ENCODE results near the gene NSMF.

The NSMF gene

DNA sequence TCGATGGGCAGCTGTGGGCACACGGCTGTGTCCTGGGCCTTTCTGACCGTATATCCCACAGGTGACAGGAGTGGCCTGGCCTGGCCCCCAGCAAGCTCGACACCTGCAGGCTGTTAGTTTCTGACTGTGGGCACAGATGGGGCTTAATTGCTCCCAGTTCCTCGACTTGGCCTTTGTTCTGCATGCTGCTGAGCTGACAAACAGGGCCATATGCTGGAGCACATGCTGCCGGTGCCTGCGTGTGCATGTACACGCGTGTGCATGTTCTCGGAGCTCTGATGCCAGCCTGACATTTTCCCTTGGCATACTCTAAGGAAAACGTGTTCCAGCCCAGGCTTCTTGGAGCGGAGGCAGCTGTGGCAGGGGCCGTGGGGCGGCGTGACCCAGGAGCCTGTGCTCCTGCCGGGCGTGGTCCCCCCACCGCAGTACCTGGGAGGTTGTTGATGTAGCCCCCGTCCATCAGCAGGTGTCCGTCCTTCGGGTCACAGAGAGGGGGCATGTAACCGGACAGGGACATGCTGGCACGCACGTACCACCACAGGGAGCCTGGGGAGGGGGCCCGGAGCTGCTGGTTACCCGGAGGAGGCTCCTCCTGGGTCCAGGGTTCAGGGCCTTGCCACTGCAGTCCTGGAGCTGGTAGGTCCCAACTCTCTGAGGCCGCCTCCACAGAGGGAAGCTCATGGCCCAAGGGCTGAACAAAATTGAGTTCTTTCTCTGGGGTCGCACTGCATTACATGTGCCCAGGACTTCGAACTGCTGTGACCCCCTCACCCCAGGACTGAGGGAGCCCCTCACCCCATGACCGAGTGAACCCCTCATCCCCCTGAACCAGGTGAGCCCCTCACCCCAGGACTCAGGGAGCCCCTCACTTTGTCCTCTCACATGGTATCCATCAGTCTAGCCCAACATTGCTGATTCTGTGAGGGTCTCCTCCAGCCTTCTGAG lies 4.1 kb upstream of the NSMF start:
- H3K9ac ChIP-seq (ENCODE audit: low read depth in 1 of 2, low read length in 2 of 2), result no peak overlapping the region
- H3K9me3 ChIP-seq (ENCODE audit: control insufficient read depth in 1 of 2, low read length in 2 of 2), result no peaks in the 10 kb centered on the region
- no peaks in the 10 kb centered on the region for H3K36me3 ChIP-seq (ENCODE audit: control insufficient read depth in 1 of 2, insufficient read depth in 2 of 2, low read length in 2 of 2)
- H3K27ac ChIP-seq (ENCODE audit: low read depth, low read length), result no peak overlapping the region
- peaks cover 6 to 18% of the 10 kb centered on the region in 2 donors for H3K4me1 ChIP-seq (ENCODE audit: control insufficient read depth in 1 of 2, insufficient read depth in 2 of 2, low read length in 2 of 2)
- H3K4me3 ChIP-seq (ENCODE audit: low read depth in 1 of 2, low read length in 2 of 2), result no peak overlapping the region
- H3K27me3 ChIP-seq (ENCODE audit: control insufficient read depth in 1 of 2, insufficient read depth in 2 of 2, low read length in 2 of 2), result no peaks in the 10 kb centered on the region

- H3K36me3 ChIP-seq (ENCODE audit: control insufficient read depth in 1 of 2, insufficient read depth in 2 of 2, low read length in 2 of 2), result no peaks in the 10 kb centered on the region
- no peak overlapping the region for H3K4me3 ChIP-seq (ENCODE audit: low read depth in 1 of 2, low read length in 2 of 2)
- H3K27ac ChIP-seq (ENCODE audit: low read depth, low read length), result no peak overlapping the region
- peaks cover 6 to 24% of the 10 kb centered on the region in 2 donors for H3K4me1 ChIP-seq (ENCODE audit: control insufficient read depth in 1 of 2, insufficient read depth in 2 of 2, low read length in 2 of 2)
- H3K9ac ChIP-seq (ENCODE audit: low read depth in 1 of 2, low read length in 2 of 2), result no peak overlapping the region
- no peaks in the 10 kb centered on the region for H3K9me3 ChIP-seq (ENCODE audit: control insufficient read depth in 1 of 2, low read length in 2 of 2)
- H3K27me3 ChIP-seq (ENCODE audit: control insufficient read depth in 1 of 2, insufficient read depth in 2 of 2, low read length in 2 of 2), result no peaks in the 10 kb centered on the region
These were observed 3.4 kb upstream of the NSMF start for GRCh38 chr9:137462396-137462985.

- no peak overlapping the region for H3K27ac ChIP-seq (ENCODE audit: low read depth, low read length)
- H3K4me3 ChIP-seq (ENCODE audit: low read depth in 1 of 2, low read length in 2 of 2), result no peak overlapping the region
- H3K9me3 ChIP-seq (ENCODE audit: control insufficient read depth in 1 of 2, low read length in 2 of 2), result no peaks in the 10 kb centered on the region
These were observed 2.7 kb upstream of the NSMF start for GRCh38 chr9:137461663-137462395.

GRCh38 chr9:137461316-137461662 lies 2.2 kb upstream of the NSMF start:
- no peaks in the 10 kb centered on the region for H3K9me3 ChIP-seq (ENCODE audit: control insufficient read depth in 1 of 2, low read length in 2 of 2)
- H3K36me3 ChIP-seq (ENCODE audit: control insufficient read depth in 1 of 2, insufficient read depth in 2 of 2, low read length in 2 of 2), result no peaks in the 10 kb centered on the region
- no peak overlapping the region for H3K27ac ChIP-seq (ENCODE audit: low read depth, low read length)
- no peaks in the 10 kb centered on the region for H3K27me3 ChIP-seq (ENCODE audit: control insufficient read depth in 1 of 2, insufficient read depth in 2 of 2, low read length in 2 of 2)
- peaks cover 6 to 24% of the 10 kb centered on the region in 2 donors for H3K4me1 ChIP-seq (ENCODE audit: control insufficient read depth in 1 of 2, insufficient read depth in 2 of 2, low read length in 2 of 2)
- H3K4me3 ChIP-seq (ENCODE audit: low read depth in 1 of 2, low read length in 2 of 2), result no peak overlapping the region
- H3K9ac ChIP-seq (ENCODE audit: low read depth in 1 of 2, low read length in 2 of 2), result no peak overlapping the region

More at GRCh38 chr9:137461663-137462395, 2.7 kb upstream of the NSMF start:
- Histone ChIP-seq H3K9ac (ENCODE audit: low read depth in 1 of 2, low read length in 2 of 2) (no peak overlapping the region), H3K27me3 (ENCODE audit: control insufficient read depth in 1 of 2, insufficient read depth in 2 of 2, low read length in 2 of 2) (no peaks in the 10 kb centered on the region), H3K36me3 (ENCODE audit: control insufficient read depth in 1 of 2, insufficient read depth in 2 of 2, low read length in 2 of 2) (no peaks in the 10 kb centered on the region), H3K4me1 (ENCODE audit: control insufficient read depth in 1 of 2, insufficient read depth in 2 of 2, low read length in 2 of 2) (peaks cover 6 to 24% of the 10 kb centered on the region in 2 donors)

- Histone ChIP-seq H3K27ac (ENCODE audit: low read depth, low read length) (no peak overlapping the region), H3K9ac (ENCODE audit: low read depth in 1 of 2, low read length in 2 of 2) (no peak overlapping the region), H3K36me3 (ENCODE audit: control insufficient read depth in 1 of 2, insufficient read depth in 2 of 2, low read length in 2 of 2) (no peaks in the 10 kb centered on the region), H3K9me3 (ENCODE audit: control insufficient read depth in 1 of 2, low read length in 2 of 2) (no peaks in the 10 kb centered on the region), H3K27me3 (ENCODE audit: control insufficient read depth in 1 of 2, insufficient read depth in 2 of 2, low read length in 2 of 2) (no peaks in the 10 kb centered on the region), H3K4me3 (ENCODE audit: low read depth in 1 of 2, low read length in 2 of 2) (no peak overlapping the region), H3K4me1 (ENCODE audit: control insufficient read depth in 1 of 2, insufficient read depth in 2 of 2, low read length in 2 of 2) (peaks cover 6 to 24% of the 10 kb centered on the region in 2 donors)
These were observed 1.5 kb upstream of the NSMF start for GRCh38 chr9:137460363-137461315.

GRCh38 chr9:137459601-137460362 lies 648 bp upstream of the NSMF start:
- no peaks in the 10 kb centered on the region for H3K9me3 ChIP-seq (ENCODE audit: control insufficient read depth in 1 of 2, low read length in 2 of 2)
- H3K27ac ChIP-seq (ENCODE audit: low read depth, low read length), result peak overlapping the region; percentile 17
- H3K9ac ChIP-seq (ENCODE audit: low read depth in 1 of 2, low read length in 2 of 2), result peak overlapping the region; percentile 70 to 79
- peaks cover 8 to 32% of the 10 kb centered on the region in 2 donors for H3K4me1 ChIP-seq (ENCODE audit: control insufficient read depth in 1 of 2, insufficient read depth in 2 of 2, low read length in 2 of 2)
- no peaks in the 10 kb centered on the region for H3K27me3 ChIP-seq (ENCODE audit: control insufficient read depth in 1 of 2, insufficient read depth in 2 of 2, low read length in 2 of 2)
- peaks cover 0 to 2% of the 10 kb centered on the region in 2 donors for H3K36me3 ChIP-seq (ENCODE audit: control insufficient read depth in 1 of 2, insufficient read depth in 2 of 2, low read length in 2 of 2)
- peak overlapping the region; percentile 62 to 68 for H3K4me3 ChIP-seq (ENCODE audit: low read depth in 1 of 2, low read length in 2 of 2)

- Histone ChIP-seq H3K36me3 (ENCODE audit: control insufficient read depth in 1 of 2, insufficient read depth in 2 of 2, low read length in 2 of 2) (peaks cover 0 to 2% of the 10 kb centered on the region in 2 donors), H3K4me1 (ENCODE audit: control insufficient read depth in 1 of 2, insufficient read depth in 2 of 2, low read length in 2 of 2) (peaks cover 13 to 38% of the 10 kb centered on the region in 2 donors), H3K4me3 (ENCODE audit: low read depth in 1 of 2, low read length in 2 of 2) (peak overlapping the region; percentile 62 to 68), H3K9me3 (ENCODE audit: control insufficient read depth in 1 of 2, low read length in 2 of 2) (no peaks in the 10 kb centered on the region), H3K27ac (ENCODE audit: low read depth, low read length) (no peak overlapping the region), H3K27me3 (ENCODE audit: control insufficient read depth in 1 of 2, insufficient read depth in 2 of 2, low read length in 2 of 2) (no peaks in the 10 kb centered on the region), H3K9ac (ENCODE audit: low read depth in 1 of 2, low read length in 2 of 2) (peak overlapping the region; percentile 77)
These were observed 661 bp downstream of the NSMF start for GRCh38 chr9:137458194-137459151.

- no peaks in the 10 kb centered on the region for H3K27me3 ChIP-seq (ENCODE audit: control insufficient read depth in 1 of 2, insufficient read depth in 2 of 2, low read length in 2 of 2)
- H3K4me1 ChIP-seq (ENCODE audit: control insufficient read depth in 1 of 2, insufficient read depth in 2 of 2, low read length in 2 of 2), result peaks cover 13 to 38% of the 10 kb centered on the region in 2 donors
- peak overlapping the region in 1 of 2 donors; percentile 68 for H3K4me3 ChIP-seq (ENCODE audit: low read depth in 1 of 2, low read length in 2 of 2)
These were observed 1.5 kb downstream of the NSMF start for GRCh38 chr9:137457406-137458193.

More at GRCh38 chr9:137457406-137458193, 1.5 kb downstream of the NSMF start:
- Histone ChIP-seq H3K9ac (ENCODE audit: low read depth in 1 of 2, low read length in 2 of 2) (peak overlapping the region in 1 of 2 donors; percentile 77), H3K36me3 (ENCODE audit: control insufficient read depth in 1 of 2, insufficient read depth in 2 of 2, low read length in 2 of 2) (peaks cover 0 to 8% of the 10 kb centered on the region in 2 donors), H3K27ac (ENCODE audit: low read depth, low read length) (no peak overlapping the region), H3K9me3 (ENCODE audit: control insufficient read depth in 1 of 2, low read length in 2 of 2) (no peaks in the 10 kb centered on the region)
